Tibial artery (tissue), 4 donors: Measurements from ENCODE around the gene RNF11.
A peak's percentile ranks its signal among the peaks of the same experiment; 100 is the strongest.

Experiments
- DNase-seq, 2 donors: peaks; one replicate each; pipeline ENCODE4 v3.0.0-alpha.2; 2019
- H3K27ac ChIP-seq, 2 donors: fragments of 200-600 bp; sonication (generic) in 1 of 2; 1 replicate in 1 of 2; 2 replicates in 1 of 2; pipeline ENCODE4 v1.5.1; 2018 to 2019; ENCODE audit warnings: mild to moderate bottlenecking in 1 of 2
- H3K27me3 ChIP-seq, 2 donors: fragments of 200-600 bp; sonication (generic) in 1 of 2; one replicate each; pipeline versions ENCODE4 v1.5.1 to v1.6.0; 2016 to 2019
- H3K36me3 ChIP-seq, 3 donors: fragments of 200-600 bp; sonication (generic) in 2 of 3; one replicate each; pipeline ENCODE4 v1.5.1; 2016 to 2019; ENCODE audit warnings: mild to moderate bottlenecking in 2 of 3
- H3K4me1 ChIP-seq, 4 donors: fragments of 200-600 bp; sonication (generic) in 2 of 4; 1 replicate in 3 of 4; 2 replicates in 1 of 4; pipeline ENCODE4 v1.5.1; 2016 to 2019
- H3K4me3 ChIP-seq, 2 donors: fragments of 200-600 bp; sonication (generic) in 1 of 2; 1 replicate in 1 of 2; 2 replicates in 1 of 2; pipeline ENCODE4 v1.5.1; 2018 to 2019; ENCODE audit warnings: mild to moderate bottlenecking in 2 of 2
- H3K9me3 ChIP-seq, 3 donors: fragments of 200-600 bp; sonication (generic) in 1 of 3; one replicate each; pipeline ENCODE4 v1.5.1; 2016 to 2019
- CTCF ChIP-seq, 2 experiments: fragments of 200-600 bp in 1 of 2; fragments of 450-650 bp in 1 of 2; IDR thresholded peaks; one replicate each; pipeline ENCODE4 v1.5.1; 2017 to 2019; ENCODE audit warnings: antibody characterized with exemption in 2 of 2, mild to moderate bottlenecking in 1 of 2, moderate library complexity in 1 of 2
- intact Hi-C: fragments of 100-400 bp; cut with DNase I; formaldehyde crosslinking; loops from one replicate; pipeline ENCODE4 v1.15.0; 2023; ENCODE audit warnings: low total_unique reads

The RNF11 gene

DNA sequence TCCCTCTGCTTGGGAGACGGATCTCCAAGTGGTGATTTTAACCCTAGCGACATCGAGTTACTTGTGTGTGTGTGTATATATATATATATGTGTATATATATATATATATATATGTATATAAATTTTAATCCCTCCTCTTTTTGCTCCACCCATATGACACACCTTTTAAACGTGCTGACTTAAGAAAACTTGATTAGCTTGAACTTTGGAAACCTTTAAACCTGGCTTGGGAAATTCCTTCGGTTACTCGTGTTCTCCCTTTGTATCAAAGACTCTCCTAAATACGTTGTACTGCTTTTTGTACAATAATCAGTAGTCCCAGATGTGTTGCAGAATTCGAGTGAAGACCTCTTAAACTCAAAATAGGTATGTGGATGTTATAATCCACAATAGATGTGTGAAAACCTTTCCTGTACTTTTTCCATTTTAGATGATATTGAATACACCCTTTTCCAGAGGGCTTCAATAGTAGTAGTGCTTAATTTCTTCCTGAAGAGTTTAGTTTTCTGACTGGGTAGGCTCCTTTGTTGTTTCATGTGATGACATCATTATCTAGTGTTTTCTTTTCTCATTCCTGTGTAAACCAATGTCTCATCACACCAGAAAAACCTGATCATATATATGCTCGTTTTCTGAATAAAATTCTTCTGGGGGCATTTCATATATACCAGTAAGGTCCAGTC, 1.4 kb downstream of the RNF11 start:
- H3K4me3 ChIP-seq: peak overlapping the region; percentile 87 to 100
- intact Hi-C loops: no loop called here
- no peaks in the 10 kb centered on the region for H3K27me3 ChIP-seq
- H3K9me3 ChIP-seq: no peaks in the 10 kb centered on the region
- no peak for TF ChIP-seq CTCF (IDR thresholded peaks at IDR 0.05)
- peak overlapping the region; percentile 99 for H3K27ac ChIP-seq
- peaks cover 0 to 61% (median 27%) of the 10 kb centered on the region in 4 donors for H3K4me1 ChIP-seq
- no peak for DNase-seq
- H3K36me3 ChIP-seq: no peaks in the 10 kb centered on the region

- H3K9me3 ChIP-seq: no peaks in the 10 kb centered on the region
- no peaks in the 10 kb centered on the region for H3K36me3 ChIP-seq
- no peak for TF ChIP-seq CTCF (IDR thresholded peaks at IDR 0.05)
- DNase-seq: no peak
- H3K27me3 ChIP-seq: no peaks in the 10 kb centered on the region
- intact Hi-C loops: no loop called here
- H3K27ac ChIP-seq: peak overlapping the region; percentile 99
- H3K4me1 ChIP-seq: peaks cover 0 to 67% (median 27%) of the 10 kb centered on the region in 4 donors
- peak overlapping the region; percentile 87 to 100 for H3K4me3 ChIP-seq
These were observed 1.9 kb downstream of the RNF11 start for GRCh38 chr1:51238034-51238403.

GRCh38 chr1:51240084-51240483, 4.0 kb downstream of the RNF11 start:
- no peak overlapping the region for H3K4me3 ChIP-seq
- intact Hi-C loops: no loop called here
- H3K27me3 ChIP-seq: no peaks in the 10 kb centered on the region
- no peaks in the 10 kb centered on the region for H3K9me3 ChIP-seq
- H3K4me1 ChIP-seq: peaks cover 0 to 74% (median 30%) of the 10 kb centered on the region in 4 donors
- no peak for DNase-seq
- H3K36me3 ChIP-seq: no peaks in the 10 kb centered on the region
- H3K27ac ChIP-seq: peak overlapping the region in 1 of 2 donors; percentile 44
- TF ChIP-seq CTCF (IDR thresholded peaks at IDR 0.05): no peak

DNA sequence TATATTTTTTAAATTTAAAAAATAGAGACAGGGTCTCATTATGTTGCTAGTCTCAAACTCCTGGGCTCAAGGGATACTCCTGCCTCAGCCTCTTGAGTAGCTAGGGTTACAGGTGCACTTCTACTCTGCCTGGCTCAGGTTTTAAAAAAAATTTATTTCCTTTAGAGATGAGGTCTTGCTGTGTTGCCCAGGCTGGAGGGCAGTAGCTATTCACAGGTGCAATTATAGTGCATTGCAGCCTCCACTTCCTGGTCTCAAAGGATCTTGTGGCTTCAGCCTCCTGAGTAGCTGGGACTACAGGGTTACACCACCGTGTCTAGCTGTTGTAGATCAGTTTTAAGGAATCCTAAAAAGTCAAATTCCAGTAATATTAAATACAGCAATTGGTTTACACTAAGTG, 5.0 kb downstream of the RNF11 start:
- H3K4me3 ChIP-seq: no peak overlapping the region
- no peak for TF ChIP-seq CTCF (IDR thresholded peaks at IDR 0.05)
- no peak for DNase-seq
- intact Hi-C loops: no loop called here
- H3K4me1 ChIP-seq: peaks cover 0 to 79% (median 31%) of the 10 kb centered on the region in 4 donors
- H3K36me3 ChIP-seq: no peaks in the 10 kb centered on the region
- H3K27me3 ChIP-seq: no peaks in the 10 kb centered on the region
- H3K9me3 ChIP-seq: no peaks in the 10 kb centered on the region
- H3K27ac ChIP-seq: peak overlapping the region in 1 of 2 donors; percentile 44

- Histone ChIP-seq H3K27me3 (no peaks in the 10 kb centered on the region), H3K4me3 (no peak overlapping the region), H3K36me3 (no peaks in the 10 kb centered on the region), H3K9me3 (no peaks in the 10 kb centered on the region), H3K4me1 (peaks cover 0 to 91% (median 35%) of the 10 kb centered on the region in 4 donors), H3K27ac (no peak overlapping the region)
- DNase-seq: no peak
- intact Hi-C loops: no loop called here
- TF ChIP-seq CTCF (IDR thresholded peaks at IDR 0.05): no peak
These were observed 6.5 kb downstream of the RNF11 start for GRCh38 chr1:51242546-51242945.
